Activated CD8-positive, alpha-beta memory T cell treated with anti-CD3 and anti-CD28 coated beads for 24 hours (primary cell): ENCODE results near the gene CDK17.
"Not testable (repeated sequence)": the region's sequence is repeated elsewhere in the genome, so short reads cannot be mapped to it uniquely, and the experiment has no call there.

Experiments
- DNase-seq: peaks from one replicate; pipeline ENCODE4 v3.0.0-alpha.2; 2020

CDK17 gene

DNA sequence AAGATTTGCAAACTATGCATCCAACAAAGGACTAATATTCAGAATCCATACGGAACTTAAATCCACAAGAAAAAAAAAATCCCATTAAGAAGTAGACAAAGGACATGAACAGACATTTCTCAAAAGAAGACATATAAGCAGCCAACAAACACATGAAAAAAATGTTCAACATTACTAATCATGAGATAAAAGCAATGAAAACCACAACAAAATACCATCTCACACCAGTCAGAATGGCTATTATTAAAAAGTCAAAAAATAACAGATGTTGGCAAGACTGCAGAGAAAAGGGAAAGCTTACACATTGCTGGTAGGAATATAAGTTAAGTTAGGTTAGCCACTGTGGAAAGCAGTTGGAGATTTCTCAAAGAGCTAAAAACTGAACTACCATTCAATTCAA, 16.2 kb downstream of the CDK17 start:
- no peak for DNase-seq

DNA sequence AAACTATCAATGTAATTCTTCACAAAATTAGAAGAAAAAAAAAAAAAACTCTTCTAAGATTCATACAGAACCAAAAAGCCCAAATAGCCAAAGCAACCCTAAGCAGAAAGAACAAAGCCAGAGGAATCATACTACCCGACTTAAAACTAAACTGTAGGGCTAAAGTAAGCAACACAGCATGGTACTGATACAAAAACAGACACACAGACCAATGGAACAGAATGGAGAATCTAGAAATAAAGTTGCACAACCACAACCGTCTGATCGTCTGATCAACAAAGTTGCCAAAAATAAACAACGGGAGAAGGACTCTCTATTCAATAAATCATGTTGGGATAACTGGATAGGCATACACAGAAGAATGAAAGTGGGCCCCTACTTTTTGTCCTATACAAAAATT, 16.9 kb downstream of the CDK17 start:
- DNase-seq = no peak

DNA sequence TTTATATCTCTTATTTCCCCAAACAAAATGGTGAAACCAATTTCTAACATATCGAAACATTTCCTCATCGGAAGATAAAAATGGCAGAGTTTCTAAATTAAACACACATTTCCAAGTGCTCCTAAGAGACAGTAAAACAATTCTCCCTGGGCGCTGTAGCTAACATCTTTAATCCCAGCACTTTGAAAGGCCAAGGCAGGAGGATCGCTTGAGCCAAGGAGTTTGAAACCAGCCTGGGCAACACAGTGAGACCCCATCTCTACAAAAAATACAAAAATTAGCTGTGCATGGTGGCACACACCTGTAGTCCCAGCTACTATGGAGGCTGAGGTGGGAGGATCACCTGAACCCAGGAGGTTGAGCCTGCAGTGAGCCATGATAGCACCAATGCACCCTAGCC, 20.5 kb downstream of the CDK17 start:
- DNase-seq = not testable (repeated sequence)

DNA sequence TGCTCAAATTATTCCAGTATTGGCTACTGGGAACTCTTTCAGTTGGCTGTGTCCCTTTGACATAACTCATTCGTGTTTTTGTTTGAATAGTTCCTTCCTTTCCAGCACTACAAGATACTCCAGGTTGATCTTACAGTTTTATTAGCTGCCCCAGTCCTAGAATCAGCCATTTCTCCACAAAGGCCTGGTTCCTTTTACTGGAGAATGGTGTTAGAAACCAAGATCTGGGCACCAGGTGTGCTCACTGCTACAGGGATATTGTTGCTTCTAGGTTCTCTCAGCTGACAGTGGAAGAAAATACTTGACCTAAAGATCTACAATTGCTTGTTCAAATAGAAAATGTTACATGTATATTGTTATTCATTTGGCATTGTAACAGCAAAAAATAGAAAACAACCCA, 21.9 kb downstream of the CDK17 start:
- DNase-seq = no peak

DNA sequence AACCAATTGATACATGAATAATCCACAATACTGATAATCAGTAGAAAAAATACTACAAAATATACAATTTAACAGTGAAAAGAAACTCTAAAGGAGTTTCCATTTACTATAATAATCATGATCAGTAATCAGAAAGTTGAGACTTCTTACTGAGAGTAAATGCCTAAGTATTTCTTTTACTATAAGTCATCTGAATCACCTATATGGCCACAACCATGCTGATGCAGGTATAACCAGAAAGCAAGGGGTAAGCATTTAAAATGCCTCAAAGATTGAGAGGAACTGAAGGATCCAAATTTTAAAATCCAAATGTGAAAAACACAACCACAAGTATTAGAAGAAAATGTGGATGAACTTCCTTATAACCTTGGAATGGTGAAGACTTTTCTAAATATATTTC, 23.4 kb downstream of the CDK17 start:
- no peak for DNase-seq

DNA sequence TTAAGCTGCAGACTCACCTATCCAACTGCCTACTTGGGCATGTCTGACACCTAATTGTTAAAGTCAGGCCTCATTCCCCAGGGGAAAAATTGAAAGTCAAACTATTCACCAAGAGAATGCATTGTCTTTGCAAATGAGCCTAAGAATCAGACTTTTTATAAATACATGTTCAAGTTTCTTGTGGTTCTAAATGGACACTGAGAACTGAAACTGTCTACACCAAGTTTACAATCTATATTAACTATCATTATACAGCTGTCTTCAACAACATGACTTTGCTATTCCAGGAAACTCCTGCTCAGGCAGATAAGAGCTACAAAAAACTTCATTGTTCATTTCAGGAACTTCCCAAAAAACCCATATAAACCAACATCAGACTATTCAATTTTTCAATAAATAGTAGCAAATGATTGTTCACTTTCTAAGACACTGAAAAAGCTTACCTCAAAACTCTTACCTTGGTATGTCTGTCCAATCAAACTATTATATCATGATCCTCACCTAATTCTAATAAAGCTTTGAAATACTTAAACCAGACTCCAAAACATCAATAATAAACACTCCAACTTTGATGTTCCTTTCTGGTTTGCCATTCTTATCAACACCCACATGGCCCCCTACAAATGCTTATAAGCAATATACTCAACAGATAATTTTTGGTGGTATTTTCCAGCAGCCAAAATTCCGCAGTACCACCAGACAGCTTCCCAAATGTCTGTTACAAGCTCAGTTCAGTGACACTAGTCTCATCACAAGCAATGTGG, 24.2 kb downstream of the CDK17 start:
- no peak for DNase-seq

DNA sequence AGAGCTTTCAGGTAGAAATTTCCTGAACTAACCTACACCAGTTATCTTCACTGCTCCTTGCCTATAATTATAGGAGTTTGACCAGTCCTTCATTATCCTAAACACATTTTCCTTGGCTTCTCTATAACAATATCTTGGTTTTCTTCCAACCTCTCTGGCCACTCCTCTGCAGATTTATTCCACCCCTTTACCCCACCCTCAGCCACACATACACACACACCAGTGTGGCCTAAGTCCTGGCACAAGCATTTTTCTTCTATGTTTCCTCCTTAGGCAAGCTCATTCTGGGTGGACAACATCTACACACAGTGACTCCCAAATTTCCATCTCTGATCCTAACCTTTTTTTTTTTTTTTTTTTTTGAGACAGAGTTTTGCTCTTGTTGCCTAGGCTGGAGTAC, 25.1 kb downstream of the CDK17 start:
- no peak for DNase-seq

DNA sequence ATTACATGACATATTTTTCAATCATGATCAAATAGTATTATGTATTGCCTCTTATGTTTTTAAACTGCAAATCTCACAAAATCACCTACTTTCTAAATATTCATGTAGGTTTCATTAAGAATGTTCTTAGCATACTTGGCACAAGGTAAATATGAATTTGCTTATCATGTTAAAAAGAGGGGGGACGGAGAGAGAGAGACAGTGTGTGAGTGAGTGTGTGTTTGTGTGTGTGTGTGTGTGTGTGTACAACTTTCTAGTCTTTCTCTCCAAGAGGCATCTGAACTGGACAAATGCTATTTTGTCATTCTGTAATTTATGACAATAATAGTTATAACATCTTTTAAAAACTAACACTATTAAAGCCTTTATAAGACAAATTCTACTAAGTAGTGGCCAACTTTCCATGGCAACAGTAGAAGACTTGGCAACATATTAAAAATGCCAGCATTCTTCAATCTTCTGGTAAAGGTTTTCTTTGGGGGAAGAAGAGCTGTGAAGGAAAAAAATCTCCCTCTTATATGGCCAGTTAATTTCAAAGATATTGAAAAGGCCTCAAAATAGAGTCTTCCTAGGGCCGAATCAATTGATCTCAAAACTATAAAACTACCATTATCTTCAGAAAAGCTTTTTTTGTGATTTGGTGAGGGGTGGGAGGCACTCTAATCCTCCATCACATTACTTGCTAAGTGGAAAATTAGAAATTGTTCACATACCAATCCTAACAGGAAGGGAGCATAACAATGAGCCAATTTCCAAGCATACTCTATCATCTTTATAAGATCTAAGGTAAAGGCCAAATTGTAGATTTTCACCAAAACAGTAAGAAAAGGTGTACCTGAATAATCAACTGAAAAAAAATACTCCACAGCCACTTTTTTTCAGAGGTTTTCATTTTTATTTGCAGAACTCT, 28.2 kb downstream of the CDK17 start:
- no peak for DNase-seq

DNA sequence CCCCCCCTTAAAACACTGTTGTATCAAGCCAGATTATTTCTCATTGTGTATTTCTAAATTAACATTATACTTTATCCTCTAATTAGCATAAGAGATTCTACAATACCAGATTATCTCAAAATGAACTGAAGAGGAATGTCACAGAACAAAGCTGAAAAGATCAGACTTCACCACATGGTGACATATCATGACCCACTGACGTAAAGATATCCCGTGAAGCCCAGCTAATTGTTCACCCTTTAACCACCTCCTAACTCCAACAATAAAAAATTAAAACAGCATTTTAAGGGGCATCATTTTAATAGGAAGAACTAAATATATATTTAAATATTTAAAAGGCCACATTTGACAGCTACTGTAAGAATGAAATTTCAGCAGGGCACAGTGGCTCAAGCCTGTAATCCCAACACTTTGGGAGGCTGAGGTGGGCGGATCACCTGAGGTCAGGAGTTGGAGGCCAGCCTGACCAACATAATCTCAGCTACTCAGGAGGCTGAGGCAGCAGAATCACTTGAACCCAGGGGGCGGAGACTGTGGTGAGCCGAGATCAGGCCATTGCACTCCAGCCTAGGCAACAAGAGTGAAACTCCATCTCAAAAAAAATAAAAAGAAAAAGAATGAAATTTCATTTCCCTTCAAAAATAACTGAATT, 29.0 kb downstream of the CDK17 start:
- DNase-seq = no peak

DNA sequence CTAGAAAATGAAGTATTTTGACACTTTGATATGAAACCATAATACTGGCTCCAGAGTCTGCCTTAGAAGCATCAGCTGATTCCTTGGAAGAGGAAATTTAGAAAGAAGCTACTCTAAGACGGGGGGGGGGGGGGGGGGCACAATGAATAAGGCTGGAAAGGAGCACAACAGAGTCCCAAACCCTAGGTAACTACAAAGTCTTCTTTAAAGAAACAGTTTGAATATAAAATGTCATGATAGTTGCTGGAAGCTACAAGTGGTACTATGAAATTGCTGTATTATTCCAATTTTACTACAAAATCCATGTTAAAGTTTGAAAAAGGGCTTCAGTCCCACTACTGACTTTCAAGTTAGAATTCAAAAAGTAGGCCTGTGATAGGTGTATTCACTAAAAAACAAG, 31.6 kb downstream of the CDK17 start:
- no peak for DNase-seq

DNA sequence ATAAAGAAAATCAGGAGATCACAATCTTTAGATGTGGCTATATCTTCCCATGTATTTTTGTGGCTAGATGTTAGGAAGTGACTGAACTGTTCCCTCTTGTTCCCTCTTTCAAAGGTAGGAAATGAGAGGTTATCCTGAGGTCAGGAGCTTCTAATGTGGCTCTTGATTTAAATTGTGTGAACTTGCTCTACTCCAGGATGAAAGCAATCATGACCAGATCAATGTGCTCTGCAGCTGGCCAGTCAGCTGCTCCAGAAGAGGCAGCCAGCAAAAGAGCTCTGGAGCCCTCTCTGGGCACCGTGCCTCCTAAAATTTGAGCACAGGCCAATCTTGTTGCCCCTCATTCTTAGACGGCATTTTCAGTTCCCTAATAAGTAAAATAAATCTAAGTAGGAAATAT, 32.0 kb downstream of the CDK17 start:
- DNase-seq = no peak

DNA sequence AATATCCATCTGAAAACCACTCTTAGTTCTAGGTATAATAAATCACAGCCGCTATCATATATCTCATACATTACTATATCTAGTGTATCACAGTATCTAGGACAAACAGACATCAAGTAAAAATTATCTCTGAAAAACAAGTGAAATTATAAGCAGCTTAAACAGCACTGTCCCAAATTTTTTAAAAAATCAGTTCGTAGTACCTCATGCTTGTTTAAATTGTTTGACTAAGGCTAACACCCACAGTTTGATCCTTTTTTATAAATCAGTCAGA, 33.9 kb downstream of the CDK17 start:
- DNase-seq = no peak

DNA sequence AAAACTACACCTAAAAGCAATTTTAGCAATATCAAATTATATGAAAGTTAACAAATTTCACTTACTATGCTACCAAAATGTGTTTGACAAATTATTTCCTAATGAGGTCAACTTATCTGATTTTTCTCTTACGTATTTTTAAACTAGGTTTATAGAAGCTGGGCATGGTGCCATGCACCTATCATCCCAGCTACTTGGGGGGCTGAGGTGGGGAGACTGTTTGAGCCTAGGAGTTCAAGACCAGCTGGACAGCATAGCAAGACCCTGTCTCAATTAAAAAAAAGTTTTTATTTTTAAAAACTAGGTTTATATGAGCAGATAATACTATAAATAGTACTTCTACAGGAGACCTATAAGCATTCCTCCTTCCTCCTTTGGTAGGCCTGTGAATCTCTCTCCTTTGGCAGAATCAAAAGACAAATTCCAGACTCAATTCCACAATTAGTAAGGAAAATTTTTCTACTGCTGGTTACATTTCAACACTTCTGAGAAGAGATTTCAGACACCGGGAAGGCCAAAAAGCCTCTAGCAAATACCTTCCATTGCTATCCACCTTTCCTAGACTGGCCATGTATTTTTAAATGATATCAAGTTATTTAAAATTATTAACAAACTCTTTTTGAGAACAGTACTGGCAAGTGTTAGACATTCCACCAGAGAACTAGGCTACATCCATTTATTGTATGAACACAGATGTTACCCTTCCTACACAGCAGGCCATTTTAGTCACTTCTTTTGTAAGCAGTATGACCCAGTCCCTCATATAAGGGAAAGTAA, 34.4 kb downstream of the CDK17 start:
- DNase-seq = no peak

DNA sequence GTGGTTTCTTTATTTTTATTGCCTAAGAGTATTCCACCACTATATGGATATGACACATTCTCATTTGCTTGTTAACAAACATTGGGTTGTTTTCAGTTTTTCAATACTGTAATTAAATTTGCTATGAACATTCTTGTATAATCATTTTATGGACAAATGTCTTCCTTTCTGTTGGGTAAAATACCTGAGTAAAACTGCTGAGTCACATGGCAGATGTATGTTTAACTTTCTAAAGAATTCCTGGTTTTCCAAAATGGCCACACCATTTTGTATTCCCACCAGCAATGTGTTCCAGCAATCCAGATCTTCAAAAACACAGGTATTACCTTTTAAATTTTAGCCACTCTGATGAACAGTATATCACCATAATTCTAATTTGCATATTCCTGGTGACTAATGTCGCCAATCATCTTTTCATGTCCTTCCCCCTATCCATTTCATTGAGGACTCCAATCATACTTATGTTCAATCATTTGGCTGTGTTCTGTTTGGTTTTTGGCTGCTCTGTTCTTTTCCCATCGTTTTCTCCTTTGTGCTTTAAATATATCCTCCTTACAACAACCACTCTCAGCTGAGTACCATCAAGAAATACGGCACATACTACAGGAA, 36.0 kb downstream of the CDK17 start:
- no peak for DNase-seq

DNA sequence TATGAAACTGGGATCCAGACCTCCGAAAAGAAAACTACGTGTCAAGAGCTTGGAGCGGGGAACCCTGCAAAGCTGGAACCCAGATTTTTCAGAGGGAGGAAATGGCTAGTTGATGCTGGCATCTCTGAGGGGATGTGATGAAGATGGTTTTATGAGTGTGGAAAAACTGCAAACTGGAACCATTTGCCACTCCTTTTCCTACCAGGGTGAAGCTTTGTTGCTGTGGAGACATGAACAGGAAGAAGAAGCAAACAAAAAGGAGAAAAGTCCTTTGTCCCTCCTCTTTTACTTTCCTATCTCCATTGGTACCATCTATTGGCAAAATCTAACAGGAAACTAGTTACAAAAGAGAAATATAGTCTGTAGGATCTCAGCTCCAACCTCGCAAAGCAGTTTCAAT, 39.2 kb downstream of the CDK17 start:
- no peak for DNase-seq

DNA sequence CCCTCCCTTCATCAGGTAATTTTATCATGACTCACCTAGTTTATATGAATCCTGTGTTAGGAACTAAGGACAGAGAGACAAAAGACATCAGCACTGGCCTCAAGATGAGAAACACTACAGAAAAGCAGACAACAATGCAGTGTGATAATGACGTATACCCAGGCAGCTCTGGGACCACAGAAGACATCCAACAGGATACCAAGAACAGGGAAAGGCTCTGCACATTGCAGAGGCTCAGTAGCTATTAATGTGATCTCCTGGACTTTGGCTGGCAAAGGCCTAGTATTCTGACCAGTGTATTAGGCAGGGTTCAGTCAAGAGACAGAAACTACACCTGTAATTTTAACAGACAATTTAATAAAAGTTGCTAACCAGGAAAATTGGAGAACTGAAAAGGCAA, 39.7 kb downstream of the CDK17 start:
- no peak for DNase-seq

DNA sequence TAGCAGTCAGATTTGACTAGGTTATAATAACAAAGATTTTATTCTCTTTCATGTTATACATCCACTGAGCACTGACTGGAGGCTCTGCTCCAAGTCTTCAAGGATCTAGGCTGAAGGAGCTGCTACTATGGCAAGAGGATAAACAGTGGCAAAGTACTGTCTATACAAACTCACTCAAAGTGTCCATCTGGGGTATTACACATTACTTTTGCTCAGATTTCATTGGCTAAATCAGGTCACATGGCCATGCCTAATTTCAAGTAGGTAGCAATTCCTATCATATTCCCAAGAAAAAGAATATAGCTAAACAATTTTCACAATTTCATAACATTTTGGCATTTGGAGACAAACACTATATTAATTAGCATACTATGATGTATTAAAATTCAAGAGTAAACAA, 40.9 kb downstream of the CDK17 start:
- no peak for DNase-seq

DNA sequence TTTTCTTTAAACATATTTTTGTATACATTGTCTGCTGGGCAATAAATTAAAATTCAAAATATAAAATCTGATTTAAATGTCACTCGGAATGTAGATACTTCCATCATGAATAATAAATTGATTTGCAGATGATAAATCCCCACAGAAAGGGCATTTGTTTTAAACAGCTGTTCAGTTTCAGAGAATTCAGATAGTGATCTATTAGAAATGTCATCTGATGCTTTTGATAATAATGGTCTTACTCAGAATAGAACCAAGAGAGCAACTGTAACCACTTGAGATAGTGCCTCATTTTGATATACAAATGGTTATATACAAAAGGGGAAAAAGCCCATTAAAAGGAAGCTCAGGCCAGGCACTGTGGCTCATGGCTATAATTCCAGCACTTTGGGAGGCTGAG, 43.4 kb downstream of the CDK17 start:
- no peak for DNase-seq

DNA sequence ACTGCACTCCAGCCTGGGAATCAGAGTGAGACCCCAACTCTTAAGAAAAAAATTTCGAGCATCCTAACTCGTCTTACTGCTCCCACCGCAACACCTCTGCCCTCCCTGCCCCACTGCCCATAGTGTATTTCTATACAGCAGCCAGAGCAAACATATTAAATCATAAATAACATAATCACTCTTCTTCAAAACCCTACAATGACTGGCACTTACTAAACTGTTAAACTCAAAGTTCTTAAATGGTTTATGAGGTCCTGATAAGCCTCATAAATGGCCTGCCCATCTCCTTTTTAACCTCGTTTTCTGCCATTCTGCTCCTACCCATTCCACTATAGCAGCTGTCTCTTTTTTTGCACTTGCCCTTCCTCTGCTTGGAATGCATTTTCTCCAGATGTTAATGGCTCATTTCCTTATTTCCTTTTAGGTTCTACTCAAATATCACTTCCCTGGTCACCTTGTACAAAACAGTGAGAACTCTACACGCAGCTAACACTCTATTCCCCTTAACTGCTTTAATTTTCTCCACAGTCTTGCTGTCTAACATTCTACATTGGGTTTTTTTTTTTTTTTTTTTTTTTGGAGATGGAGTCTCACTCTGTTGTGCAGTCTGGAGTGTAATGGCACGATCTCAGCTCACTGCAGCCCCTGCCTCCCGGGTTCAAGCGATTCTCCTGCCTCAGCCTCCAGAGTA, 45.2 kb downstream of the CDK17 start:
- DNase-seq = no peak

DNA sequence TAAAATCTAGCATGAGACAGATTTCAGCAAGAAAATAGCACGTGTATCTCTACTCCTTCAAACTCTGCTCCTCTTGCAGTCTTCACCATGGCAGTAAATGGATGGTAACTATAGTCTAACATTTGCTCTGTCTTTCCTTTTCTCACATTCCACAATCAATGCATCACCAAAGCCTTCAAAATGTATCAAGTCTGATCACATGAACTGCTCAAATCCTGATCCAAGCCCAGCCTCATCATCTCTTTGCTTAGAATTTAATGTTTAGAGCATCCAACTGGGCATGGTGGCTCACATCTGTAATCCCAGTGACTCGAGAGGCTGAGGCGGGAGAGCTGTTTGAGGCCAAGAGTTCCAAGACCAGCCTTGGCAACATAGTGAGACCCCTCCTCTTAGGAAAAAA, 45.9 kb downstream of the CDK17 start:
- no peak for DNase-seq

DNA sequence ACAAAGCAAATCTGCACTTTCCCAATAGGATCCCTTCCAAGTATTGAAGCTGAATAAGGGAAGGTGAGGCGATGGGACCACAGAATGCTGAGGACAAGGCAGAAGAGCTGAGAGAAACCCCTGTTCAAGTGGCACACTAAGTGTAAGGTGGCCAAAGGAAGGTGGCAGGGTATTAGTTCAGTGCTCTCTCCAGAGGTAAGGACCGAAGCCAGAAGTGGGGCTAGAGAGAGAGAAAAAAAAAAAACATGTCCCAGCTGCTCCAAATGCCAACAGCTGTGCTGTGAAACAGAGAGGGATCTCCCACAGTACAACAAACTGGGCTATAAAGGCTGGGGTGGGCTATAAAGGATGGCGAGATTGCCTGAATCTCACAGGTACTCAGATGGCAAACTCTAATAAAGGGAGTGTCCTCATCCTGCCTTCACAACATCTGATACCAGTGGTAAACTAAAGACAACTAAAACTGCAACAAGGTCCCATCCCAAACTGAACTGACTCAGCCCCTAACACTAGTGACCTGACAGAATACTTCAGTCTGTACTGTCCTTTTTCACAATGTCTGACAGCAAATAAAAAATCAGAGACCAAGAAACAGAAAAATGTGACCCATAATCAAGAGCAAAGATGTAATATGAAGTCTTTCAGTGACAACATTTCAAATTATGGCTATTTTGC, 47.9 kb downstream of the CDK17 start:
- no peak for DNase-seq

DNA sequence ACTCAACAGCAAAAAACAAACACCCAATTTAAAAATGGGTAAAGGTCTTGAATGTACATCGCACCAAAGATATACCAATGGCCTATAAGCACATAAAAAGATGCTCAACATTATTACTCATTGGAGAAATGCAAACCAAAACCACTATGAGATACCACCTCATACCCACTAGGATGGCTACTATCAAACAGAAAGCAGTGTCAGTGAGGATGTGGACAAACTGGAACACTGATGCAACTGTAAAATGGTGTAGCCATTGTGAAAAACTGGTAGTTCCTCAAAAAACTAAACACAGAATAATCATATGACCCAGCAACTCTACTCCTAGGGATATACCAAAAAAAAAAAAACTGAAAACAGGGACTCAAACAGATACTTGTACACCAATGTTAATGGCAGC, 49.3 kb downstream of the CDK17 start:
- DNase-seq = no peak
